Umbilical cord (tissue), 2 donors: ENCODE results near the gene NF2. TPM values are rescaled to one million over a fixed set of nuclear protein-coding genes. Genes with fewer than 3 reads are reported as not detected.

Experiments used
- DNase-seq: peaks from one replicate; pipeline ENCODE4 v3.0.0-alpha.2; 2015; ENCODE audit warnings: low spot score
- total RNA-seq: library from RNA; depleted of rRNA; stranded (reverse); fragments of >200 nt; gene quantifications from one replicate; pipeline ENCODE4 v1.2.3, GENCODE V29; 2014; ENCODE audit warnings: low replicate concordance; ENCODE audit not compliant: insufficient read depth

NF2 gene
- total RNA-seq, 1 donor from 2014 or later, result 25.5 TPM

DNA sequence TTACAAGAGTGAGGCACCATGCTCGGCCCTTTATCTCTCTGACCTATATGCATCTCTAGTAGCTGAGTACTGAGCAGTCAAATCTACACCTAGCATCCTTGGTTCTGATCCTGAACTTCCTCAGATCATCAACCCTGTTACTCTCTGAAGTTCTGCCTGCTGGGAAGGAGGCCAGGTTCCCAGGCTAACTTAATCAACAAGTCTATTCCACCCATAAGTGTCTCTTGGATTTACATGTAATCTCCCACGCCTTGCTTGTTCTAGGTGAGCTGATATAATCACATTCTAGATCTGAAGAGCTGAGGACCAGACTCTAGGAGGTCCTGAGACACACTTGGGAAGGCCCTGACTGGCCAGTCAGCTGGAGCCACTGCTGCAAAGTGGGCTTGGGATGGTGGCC lies 138.5 kb downstream of the NF2 start:
- DNase-seq, result no peak

GRCh38 chr22:29742326-29742725 lies 138.9 kb downstream of the NF2 start:
- no peak for DNase-seq

DNA sequence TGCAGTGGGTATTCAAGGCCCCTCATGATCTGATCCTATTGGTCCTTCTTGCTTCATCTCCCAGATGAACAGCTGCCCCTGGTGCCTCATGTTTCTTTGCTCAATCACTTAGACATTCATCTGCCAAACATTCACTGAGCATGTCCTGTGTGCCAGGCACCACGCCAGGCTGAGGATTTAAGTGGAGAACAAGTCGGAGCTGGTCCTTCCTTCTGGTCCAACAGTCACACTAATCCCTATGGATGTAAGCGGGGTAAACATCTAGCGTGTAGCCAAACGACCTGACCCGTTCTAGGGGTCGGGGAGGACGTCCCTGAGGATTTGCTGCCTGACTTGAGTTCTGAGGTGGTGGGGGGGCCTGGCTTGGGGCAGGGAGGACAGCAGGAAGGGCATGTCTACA lies 141.5 kb downstream of the NF2 start:
- DNase-seq, result peak; percentile 88

- DNase-seq, result no peak
Measured at GRCh38 chr22:29747832-29748231, 144.4 kb downstream of the NF2 start.

Other genes with a start within 250 kb of the NF2 start
- gene AP1B1, start 215.1 kb upstream of the NF2 start, total RNA-seq, result 30.8 TPM
- 1.4 TPM for gene RFPL1, start 165.1 kb upstream of the NF2 start, total RNA-seq
- gene NEFH, start 123.4 kb upstream of the NF2 start, total RNA-seq, result 0.72 TPM
- gene THOC5, start 49.9 kb upstream of the NF2 start, total RNA-seq, result 26.5 TPM
- 30.1 TPM for gene NIPSNAP1, start 22.5 kb upstream of the NF2 start, total RNA-seq
- gene CABP7, start 116.4 kb downstream of the NF2 start, total RNA-seq, result 2.9 TPM
- gene ZMAT5, start 163.4 kb downstream of the NF2 start, total RNA-seq, result 8.4 TPM
- 37.6 TPM for gene UQCR10, start 163.7 kb downstream of the NF2 start, total RNA-seq
- gene ASCC2, start 234.6 kb downstream of the NF2 start, total RNA-seq, result 15.9 TPM